HCT116 (cell line): ENCODE data around the gene TSPAN15. TPM values are rescaled to one million over a fixed set of nuclear protein-coding genes. Genes with fewer than 3 reads are reported as not detected.

ENCODE experiments used
- ATAC-seq: fragments of 200-7000 bp; cut with Tn5 transposase; 2 replicates; pipeline ENCODE4 v1.9.1; 2020; ENCODE audit warnings: mild to moderate bottlenecking, moderate library complexity
- BruUV-seq: library from RNA; stranded (reverse); fragments of 400-500 nt; replicated peaks from 2 replicates; lab custom pipeline; 2021; lab: Mats Ljungman, UMichigan
- CTCF ChIA-PET: fragments of 300-600 bp; sonication (Branson Sonifier 250); formaldehyde crosslinking; loops from one replicate; lab custom pipeline; 2021; ENCODE audit warnings: antibody characterized with exemption; lab: Charles Lee
- POLR2A ChIA-PET: fragments of 300-600, 350-600 bp; sonication (Branson Sonifier 250); formaldehyde crosslinking; loops from one replicate; lab custom pipeline; 2021; ENCODE audit warnings: antibody characterized with exemption; lab: Charles Lee
- RAD21 ChIA-PET, 2 experiments: fragments of 300-600 bp; sonication (Branson Sonifier 250); formaldehyde crosslinking; loops; one replicate each; lab custom pipeline; 2023; ENCODE audit warnings: low total read pairs in 2 of 2; ENCODE audit not compliant: uncharacterized antibody in 2 of 2, unreplicated experiment in 2 of 2, low non-redundant PET in 1 of 2; lab: Charles Lee
- DNase-seq: peaks from one replicate; pipeline ENCODE4 v3.0.0-alpha.2; 2010; ENCODE audit warnings: low read depth, low spot score
- H2AFZ ChIP-seq: fragments of 200-600 bp; shearing (Covaris generic), sonication (generic); 2 replicates; pipeline ENCODE4 v1.6.1; 2017; ENCODE audit warnings: low read depth, mixed run types, mixed read lengths, antibody characterized with exemption, low read length; ENCODE audit not compliant: poor library complexity, severe bottlenecking
- H3K27ac ChIP-seq: 2 replicates; pipeline ENCODE4 v1.5.1; 2012; ENCODE audit warnings: low read depth, low read length
- H3K27me3 ChIP-seq: fragments of 200-600 bp; sonication (generic); 2 replicates; pipeline ENCODE4 v1.6.1; 2016; ENCODE audit warnings: mixed run types, low read length, mixed read lengths; ENCODE audit not compliant: insufficient read depth
- H3K36me3 ChIP-seq, 2 experiments: fragments of 200-500 bp in 1 of 2; fragments of 200-600 bp in 1 of 2; sonication (Bioruptor generic) in 1 of 2; sonication (generic) in 1 of 2; 2 replicates each; pipeline versions ENCODE4 v1.5.1 to v1.6.1; 2014 to 2016; ENCODE audit warnings: low read length in 2 of 2, inconsistent platforms in 1 of 2, mixed read lengths in 1 of 2, mixed run types in 1 of 2; ENCODE audit not compliant: insufficient read depth in 2 of 2, control insufficient read depth in 1 of 2
- H3K4me1 ChIP-seq, 2 experiments: fragments of 200-600 bp in 1 of 2; sonication (generic) in 1 of 2; 2 replicates each; pipeline versions ENCODE4 v1.5.1 to v1.6.1; 2012 to 2017; ENCODE audit warnings: low read length in 2 of 2, inconsistent platforms in 1 of 2, mild to moderate bottlenecking in 1 of 2, mixed read lengths in 1 of 2, mixed run types in 1 of 2, moderate library complexity in 1 of 2; ENCODE audit not compliant: insufficient read depth in 2 of 2, control insufficient read depth in 1 of 2
- H3K4me2 ChIP-seq: fragments of 200-600 bp; sonication (generic); 2 replicates; pipeline ENCODE4 v1.6.1; 2017; ENCODE audit warnings: mixed run types, low read length, mixed read lengths
- H3K4me3 ChIP-seq, 2 experiments: fragments of 200-600 bp in 1 of 2; sonication (generic) in 1 of 2; replicated peaks in 1 of 2; 2 replicates each; pipeline ENCODE4 v1.5.1; 2011 to 2016; ENCODE audit warnings: low read length in 2 of 2, control low read depth in 1 of 2, low read depth in 1 of 2, mild to moderate bottlenecking in 1 of 2, mixed read lengths in 1 of 2, mixed run types in 1 of 2
- H3K79me2 ChIP-seq: fragments of 200-600 bp; sonication (generic); 2 replicates; pipeline ENCODE4 v1.6.1; 2017; ENCODE audit warnings: mild to moderate bottlenecking, mixed run types, low read length, moderate library complexity, mixed read lengths; ENCODE audit not compliant: insufficient read depth
- H3K9ac ChIP-seq: fragments of 200-600 bp; sonication (generic); 2 replicates; pipeline ENCODE4 v1.6.1; 2016; ENCODE audit warnings: low read length, mixed read lengths
- H3K9me2 ChIP-seq: fragments of 200-600 bp; sonication (generic), shearing (Covaris generic); 2 replicates; pipeline ENCODE4 v1.6.1; 2017; ENCODE audit warnings: mixed run types, mild to moderate bottlenecking, moderate library complexity; ENCODE audit not compliant: insufficient read depth
- H3K9me3 ChIP-seq, 2 experiments: fragments of 200-500 bp in 1 of 2; fragments of 200-600 bp in 1 of 2; sonication (Bioruptor generic) in 1 of 2; sonication (generic) in 1 of 2; 2 replicates each; pipeline ENCODE4 v1.6.1; 2014 to 2017; ENCODE audit warnings: low read length in 2 of 2, mixed read lengths in 2 of 2, inconsistent platforms in 1 of 2, low read depth in 1 of 2, mild to moderate bottlenecking in 1 of 2, mixed run types in 1 of 2, moderate library complexity in 1 of 2; ENCODE audit not compliant: control insufficient read depth in 1 of 2, insufficient read depth in 1 of 2
- H4K20me1 ChIP-seq: fragments of 200-600 bp; sonication (generic), shearing (Covaris generic); 2 replicates; pipeline ENCODE4 v1.6.1; 2017; ENCODE audit warnings: mixed run types, mild to moderate bottlenecking, moderate library complexity; ENCODE audit not compliant: insufficient read depth
- CBX3 ChIP-seq: IDR thresholded peaks from 2 replicates; pipeline ENCODE4 v1.6.1; 2012; ENCODE audit warnings: low read depth
- CEBPB ChIP-seq: IDR thresholded peaks from 2 replicates; pipeline ENCODE4 v1.6.1; 2012; ENCODE audit warnings: low read depth
- ELF1 ChIP-seq: IDR thresholded peaks from 2 replicates; pipeline ENCODE4 v1.6.1; 2012; ENCODE audit warnings: low read depth, borderline replicate concordance
- EZH2phosphoT487 ChIP-seq: fragments of 200-600 bp; IDR thresholded peaks from 2 replicates; pipeline ENCODE4 v1.6.1; 2018; ENCODE audit warnings: antibody characterized with exemption, borderline replicate concordance
- FOSL1 ChIP-seq: IDR thresholded peaks from 2 replicates; pipeline ENCODE4 v1.6.1; 2012; ENCODE audit warnings: low read depth
- JUND ChIP-seq: IDR thresholded peaks from 2 replicates; pipeline ENCODE4 v1.6.1; 2012
- MAX ChIP-seq: IDR thresholded peaks from 2 replicates; pipeline ENCODE4 v1.6.1; 2012
- POLR2A ChIP-seq: IDR thresholded peaks from 2 replicates; pipeline ENCODE4 v1.7.0; 2011; ENCODE audit warnings: borderline replicate concordance; ENCODE audit not compliant: insufficient read depth, insufficient read length; ENCODE audit errors: extremely low read depth
- POLR2AphosphoS5 ChIP-seq: IDR thresholded peaks from 2 replicates; pipeline ENCODE4 v1.6.1; 2011; ENCODE audit warnings: mild to moderate bottlenecking, low read depth, low read length, moderate library complexity
- RAD21 ChIP-seq: IDR thresholded peaks from 2 replicates; pipeline ENCODE4 v1.6.1; 2012; ENCODE audit warnings: low read depth, mild to moderate bottlenecking
- SIN3A ChIP-seq: IDR thresholded peaks from 2 replicates; pipeline ENCODE4 v1.6.1; 2012; ENCODE audit warnings: low read depth
- SP1 ChIP-seq: IDR thresholded peaks from 2 replicates; pipeline ENCODE4 v1.6.1; 2012; ENCODE audit warnings: low read depth
- SRF ChIP-seq: IDR thresholded peaks from 2 replicates; pipeline ENCODE4 v1.6.1; 2012; ENCODE audit warnings: low read depth
- TCF7L2 ChIP-seq: IDR thresholded peaks from 2 replicates; pipeline ENCODE4 v1.7.0; 2011; ENCODE audit warnings: borderline replicate concordance, inconsistent platforms; ENCODE audit not compliant: insufficient read depth, insufficient read length; ENCODE audit errors: extremely low read depth
- ZBTB33 ChIP-seq: IDR thresholded peaks from 2 replicates; pipeline ENCODE4 v1.6.1; 2011; ENCODE audit warnings: mild to moderate bottlenecking, low read length, moderate library complexity; ENCODE audit not compliant: insufficient replicate concordance; ENCODE audit errors: extremely low read depth
- ZNF274 ChIP-seq: fragments of 200-500 bp; sonication (Bioruptor generic); IDR thresholded peaks from 2 replicates; pipeline ENCODE4 v1.6.1; 2014; ENCODE audit warnings: mild to moderate bottlenecking, low read depth, low read length, inconsistent platforms
- intact Hi-C: fragments of 100-400 bp; cut with micrococcal nuclease; formaldehyde crosslinking; loops from 2 replicates; pipeline ENCODE4 v1.10.0; 2022
- total RNA-seq: library from RNA; stranded (reverse); gene quantifications from one replicate; pipeline ENCODE4 v1.2.1, GENCODE V29; 2021; ENCODE audit not compliant: unreplicated experiment
- TF ChIP-seq, protein P1 (sequence below), 3 experiments: fragments of 200-600 bp in 1 of 3; sonication (generic) in 1 of 3; IDR thresholded peaks in 2 of 3; conservative IDR thresholded peaks in 1 of 3; 2 replicates each; pipeline ENCODE4 v1.5.1; 2012 to 2017; ENCODE audit warnings: low read depth in 2 of 3, low read length in 2 of 3, antibody characterized with exemption in 1 of 3, borderline replicate concordance in 1 of 3, control low read depth in 1 of 3, mild to moderate bottlenecking in 1 of 3, mixed read lengths in 1 of 3, mixed run types in 1 of 3, moderate library complexity in 1 of 3; ENCODE audit not compliant: insufficient read depth in 1 of 3

The TSPAN15 gene
- total RNA-seq, 1 experiment from 2014 or later, result 16.0 TPM

GRCh38 chr10:69461243-69462025 is 10.2 kb downstream of the TSPAN15 start:
- ChIA-PET CTCF (no interaction called here), RAD21 (no interaction called here)
- no peak for ATAC-seq

More at GRCh38 chr10:69461243-69462025, 10.2 kb downstream of the TSPAN15 start:
- no peak for DNase-seq
- TF ChIP-seq EZH2phosphoT487 (no peak), JUND (no peak), TCF7L2 (no peak), FOSL1 (no peak), POLR2A (no peak), SIN3A (no peak), MAX (no peak), SRF (no peak), RAD21 (no peak), ELF1 (no peak), POLR2AphosphoS5 (no peak), SP1 (no peak), ZBTB33 (no peak), CBX3 (no peak), CEBPB (no peak), ZNF274 (no peak)
- TF ChIP-seq, protein P1, sequence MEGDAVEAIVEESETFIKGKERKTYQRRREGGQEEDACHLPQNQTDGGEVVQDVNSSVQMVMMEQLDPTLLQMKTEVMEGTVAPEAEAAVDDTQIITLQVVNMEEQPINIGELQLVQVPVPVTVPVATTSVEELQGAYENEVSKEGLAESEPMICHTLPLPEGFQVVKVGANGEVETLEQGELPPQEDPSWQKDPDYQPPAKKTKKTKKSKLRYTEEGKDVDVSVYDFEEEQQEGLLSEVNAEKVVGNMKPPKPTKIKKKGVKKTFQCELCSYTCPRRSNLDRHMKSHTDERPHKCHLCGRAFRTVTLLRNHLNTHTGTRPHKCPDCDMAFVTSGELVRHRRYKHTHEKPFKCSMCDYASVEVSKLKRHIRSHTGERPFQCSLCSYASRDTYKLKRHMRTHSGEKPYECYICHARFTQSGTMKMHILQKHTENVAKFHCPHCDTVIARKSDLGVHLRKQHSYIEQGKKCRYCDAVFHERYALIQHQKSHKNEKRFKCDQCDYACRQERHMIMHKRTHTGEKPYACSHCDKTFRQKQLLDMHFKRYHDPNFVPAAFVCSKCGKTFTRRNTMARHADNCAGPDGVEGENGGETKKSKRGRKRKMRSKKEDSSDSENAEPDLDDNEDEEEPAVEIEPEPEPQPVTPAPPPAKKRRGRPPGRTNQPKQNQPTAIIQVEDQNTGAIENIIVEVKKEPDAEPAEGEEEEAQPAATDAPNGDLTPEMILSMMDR (IDR thresholded peaks at IDR 0.05 in 2 of 3, conservative IDR thresholded peaks at IDR 0.05 in 1 of 3; ENCODE audit: borderline replicate concordance in 1 of 3, insufficient read depth in 1 of 3, low read depth in 2 of 3, low read length in 2 of 3), result no peak
- Histone ChIP-seq H3K79me2 (no peaks in the 10 kb centered on the region; the same call in 1 of the 2 replicates), H3K9me3 (no peaks in the 10 kb centered on the region), H3K27ac (no peak overlapping the region), H3K36me3 (0 out of 4 replicates have a peak, but pooled peaks cover 0 to 3% of the 10 kb centered on the region in 2 experiments), H4K20me1 (no peaks in the 10 kb centered on the region), H3K4me1 (peaks cover 45 to 66% of the 10 kb centered on the region in 2 experiments), H2AFZ (no peak overlapping the region), H3K4me2 (no peak overlapping the region), H3K4me3 (no peak overlapping the region), H3K9me2 (no peaks in the 10 kb centered on the region), H3K9ac (no peak overlapping the region), H3K27me3 (no peaks in the 10 kb centered on the region)
- POLR2A ChIA-PET, result no interaction called here
- intact Hi-C loops, result no loop called here
- no TSS peak for BruUV-seq
